Measurements from ENCODE around the gene ASB2.

- no peak for TF ChIP-seq TAF1 (IDR thresholded peaks at IDR 0.05; ENCODE audit: borderline replicate concordance, insufficient read depth, low read length)
- no peak for TF ChIP-seq SIN3A (IDR thresholded peaks at IDR 0.05; ENCODE audit: borderline replicate concordance, insufficient read depth, low read length)
Measured at GRCh38 chr14:93946104-93946503, 30.3 kb downstream of the ASB2 start.

Measured in PFSK-1 (cell line).